HG03457 (cell line): Measurements from ENCODE around the gene DOCK2.

Experiments
- ATAC-seq: cut with Tn5 transposase; IDR thresholded peaks from one replicate; pipeline ENCODE4 v1.9.1; 2021; ENCODE audit warnings: moderate number of reproducible peaks; ENCODE audit not compliant: unreplicated experiment

The DOCK2 gene

GRCh38 chr5:169682026-169682425, 45.0 kb downstream of the DOCK2 start:
- no peak for ATAC-seq

- ATAC-seq = no peak
These were observed 49.1 kb downstream of the DOCK2 start for GRCh38 chr5:169686137-169686536.

GRCh38 chr5:169688106-169688505, 51.0 kb downstream of the DOCK2 start:
- ATAC-seq = no peak

GRCh38 chr5:169691471-169691870, 54.4 kb downstream of the DOCK2 start:
- ATAC-seq = no peak

GRCh38 chr5:169694091-169694625, 57.1 kb downstream of the DOCK2 start:
- ATAC-seq = no peak

- no peak for ATAC-seq
These were observed 58.0 kb downstream of the DOCK2 start for GRCh38 chr5:169695025-169695625.

- ATAC-seq = no peak
These were observed 58.9 kb downstream of the DOCK2 start for GRCh38 chr5:169695919-169696490.

GRCh38 chr5:169696621-169697510, 59.8 kb downstream of the DOCK2 start:
- ATAC-seq = no peak

GRCh38 chr5:169697511-169697890, 60.4 kb downstream of the DOCK2 start:
- ATAC-seq = no peak

GRCh38 chr5:169697976-169698375, 60.9 kb downstream of the DOCK2 start:
- ATAC-seq = no peak

- ATAC-seq = no peak
These were observed 63.5 kb downstream of the DOCK2 start for GRCh38 chr5:169700611-169701010.

- ATAC-seq = no peak
These were observed 64.9 kb downstream of the DOCK2 start for GRCh38 chr5:169701910-169702451.

GRCh38 chr5:169702693-169703481, 65.8 kb downstream of the DOCK2 start:
- peak; percentile 68 for ATAC-seq

GRCh38 chr5:169703813-169704212, 66.7 kb downstream of the DOCK2 start:
- no peak for ATAC-seq

- ATAC-seq = no peak
These were observed 68.2 kb downstream of the DOCK2 start for GRCh38 chr5:169705322-169705721.

- ATAC-seq = no peak
These were observed 69.0 kb downstream of the DOCK2 start for GRCh38 chr5:169706071-169706470.

- ATAC-seq = no peak
These were observed 69.8 kb downstream of the DOCK2 start for GRCh38 chr5:169706758-169707450.

- ATAC-seq = no peak
These were observed 70.6 kb downstream of the DOCK2 start for GRCh38 chr5:169707686-169708085.

- no peak for ATAC-seq
These were observed 73.6 kb downstream of the DOCK2 start for GRCh38 chr5:169710675-169711074.

GRCh38 chr5:169711551-169712225, 74.6 kb downstream of the DOCK2 start:
- no peak for ATAC-seq
